Gastrocnemius medialis (tissue), 4 donors: ENCODE measurements around the gene GABRA1. TPM values are rescaled to one million over a fixed set of nuclear protein-coding genes. Genes with fewer than 3 reads are reported as not detected.

Experiments used
- ATAC-seq, 2 donors: fragments of 150-250 bp; one replicate each; pipeline ENCODE4 v1.9.1; 2016
- DNase-seq, 2 donors: peaks; one replicate each; pipeline ENCODE4 v3.0.0-alpha.2; 2019
- H3K27ac ChIP-seq, 4 donors: fragments of 200-600 bp; sonication (generic); 1 replicate in 1 of 4; 2 replicates in 3 of 4; pipeline ENCODE4 v1.5.1; 2016 to 2018; ENCODE audit warnings: mild to moderate bottlenecking in 2 of 4, moderate library complexity in 1 of 4
- H3K27me3 ChIP-seq, 3 donors: fragments of 200-600 bp; sonication (generic) in 2 of 3; 1 replicate in 1 of 3; 2 replicates in 2 of 3; pipeline versions ENCODE4 v1.5.1 to v1.6.0; 2016 to 2019; ENCODE audit warnings: mild to moderate bottlenecking in 1 of 3, moderate library complexity in 1 of 3
- H3K36me3 ChIP-seq, 2 donors: fragments of 200-600 bp; sonication (generic) in 1 of 2; one replicate each; pipeline ENCODE4 v1.5.1; 2017 to 2018
- H3K4me1 ChIP-seq, 2 donors: fragments of 200-600 bp; sonication (generic) in 1 of 2; one replicate each; pipeline ENCODE4 v1.5.1; 2016 to 2017; ENCODE audit warnings: mild to moderate bottlenecking in 2 of 2
- H3K4me3 ChIP-seq, 4 donors: fragments of 200-600 bp; sonication (generic) in 3 of 4; 1 replicate in 1 of 4; 2 replicates in 3 of 4; pipeline ENCODE4 v1.5.1; 2016 to 2019; ENCODE audit warnings: mild to moderate bottlenecking in 2 of 4
- H3K9me3 ChIP-seq, 3 donors: fragments of 200-600 bp; sonication (generic) in 2 of 3; 1 replicate in 1 of 3; 2 replicates in 2 of 3; pipeline ENCODE4 v1.5.1; 2016 to 2019
- CTCF ChIP-seq, 5 experiments: fragments of 450-650 bp in 3 of 5; fragments of 200-600 bp in 2 of 5; sonication (generic) in 2 of 5; IDR thresholded peaks in 4 of 5; conservative IDR thresholded peaks in 1 of 5; 1 replicate in 4 of 5; 2 replicates in 1 of 5; pipeline ENCODE4 v1.5.1; 2016 to 2019; ENCODE audit warnings: antibody characterized with exemption in 5 of 5, mild to moderate bottlenecking in 3 of 5, moderate library complexity in 3 of 5
- POLR2A ChIP-seq, 2 donors: fragments of 450-650 bp; IDR thresholded peaks; one replicate each; pipeline ENCODE4 v1.6.1; 2017; ENCODE audit warnings: antibody characterized with exemption in 2 of 2, mild to moderate bottlenecking in 2 of 2, moderate library complexity in 2 of 2
- in situ Hi-C, 4 donors: fragments of 200-750 bp; cut with MboI; loops; one replicate each; pipeline versions ENCODE4 v1.15.0 to v1.8.0; 2017; ENCODE audit warnings: low sequenced_read_pairs in 4 of 4
- intact Hi-C: fragments of 100-400 bp; cut with DNase I; formaldehyde crosslinking; loops from one replicate; pipeline ENCODE4 v1.15.1; 2023; ENCODE audit warnings: low total_unique reads
- total RNA-seq, 4 donors: library from RNA; depleted of rRNA; stranded (reverse); fragments of >200 nt; gene quantifications; one replicate each; pipeline versions ENCODE4 v1.1.0 to v1.2.3, GENCODE V29; 2016

GABRA1 gene
- total RNA-seq, 4 donors from 2014 or later, result not detected

GRCh38 chr5:161944974-161945373 is 97.1 kb downstream of the GABRA1 start:
- Histone ChIP-seq H3K9me3 (no peaks in the 10 kb centered on the region), H3K4me3 (no peak overlapping the region), H3K27me3 (no peaks in the 10 kb centered on the region), H3K4me1 (no peaks in the 10 kb centered on the region), H3K27ac (no peak overlapping the region), H3K36me3 (no peaks in the 10 kb centered on the region)
- TF ChIP-seq POLR2A (IDR thresholded peaks at IDR 0.05), result no peak
- TF ChIP-seq CTCF (IDR thresholded peaks at IDR 0.05 in 4 of 5, conservative IDR thresholded peaks at IDR 0.05 in 1 of 5), result no peak
- DNase-seq, result no peak
- ATAC-seq, result no peak
- intact Hi-C loops (no loop called here), in situ Hi-C loops (no loop called here)

DNA sequence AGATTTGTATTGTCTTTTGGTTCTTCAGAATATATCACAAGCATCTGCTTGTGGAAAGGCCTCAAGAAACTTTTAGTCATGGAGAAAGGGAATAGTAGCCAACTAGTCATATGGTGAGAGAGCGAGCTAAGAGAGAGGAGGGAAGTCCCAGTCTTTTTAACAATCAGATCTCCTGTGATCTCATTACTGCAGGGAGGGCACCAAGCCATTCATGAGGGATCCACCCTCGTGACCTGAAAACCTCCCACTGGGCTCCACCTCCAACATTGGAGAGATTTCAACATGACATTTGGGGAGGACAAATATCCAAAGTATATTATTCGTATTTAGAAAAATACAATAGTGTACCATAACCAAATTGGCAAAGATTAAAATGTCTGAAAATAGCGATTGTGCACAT is 99.0 kb downstream of the GABRA1 start:
- H3K9me3 ChIP-seq, result no peaks in the 10 kb centered on the region
- no peaks in the 10 kb centered on the region for H3K27me3 ChIP-seq
- no peak overlapping the region for H3K27ac ChIP-seq
- H3K4me3 ChIP-seq, result no peak overlapping the region
- intact Hi-C loops, result no loop called here
- no peaks in the 10 kb centered on the region for H3K36me3 ChIP-seq
- in situ Hi-C loops, result no loop called here
- no peaks in the 10 kb centered on the region for H3K4me1 ChIP-seq
- DNase-seq (no peak), ATAC-seq (no peak)
- TF ChIP-seq POLR2A (IDR thresholded peaks at IDR 0.05) (no peak), CTCF (IDR thresholded peaks at IDR 0.05 in 4 of 5, conservative IDR thresholded peaks at IDR 0.05 in 1 of 5) (no peak)

Other genes starting within 250 kb of the GABRA1 start
- not detected for gene GABRA6, start 162.4 kb upstream of the GABRA1 start, total RNA-seq
- gene GABRG2, start 219.7 kb downstream of the GABRA1 start, total RNA-seq, result not detected